ENCODE data around the gene ACTG2.

Gene ACTG2

GRCh38 chr2:73915437-73915993, 22.7 kb downstream of the ACTG2 start:
- no peak for DNase-seq

GRCh38 chr2:73916666-73917065, 23.9 kb downstream of the ACTG2 start:
- DNase-seq = no peak

DNA sequence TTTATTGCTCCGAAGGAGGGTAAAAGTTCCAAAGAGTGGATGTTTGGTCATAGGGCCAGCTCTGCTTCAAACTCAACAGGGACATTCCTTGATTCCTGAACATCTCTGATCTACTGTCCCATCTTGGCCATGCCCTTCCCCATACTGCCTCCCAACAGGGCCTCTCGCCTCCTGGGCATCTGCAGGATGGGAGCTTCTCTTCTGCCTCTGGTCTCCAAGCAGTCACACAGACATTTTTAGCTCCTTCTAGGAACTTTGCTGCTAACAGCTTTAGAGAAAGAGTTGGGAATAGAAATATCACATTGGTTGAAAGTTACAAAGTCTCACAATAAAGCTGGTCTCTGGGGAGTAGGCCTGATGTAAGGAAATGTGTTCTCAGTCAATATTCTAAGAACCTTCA, 24.5 kb downstream of the ACTG2 start:
- DNase-seq = no peak

- no peak for DNase-seq
Measured at GRCh38 chr2:73917696-73918207, 24.9 kb downstream of the ACTG2 start.

- no peak for DNase-seq
Measured at GRCh38 chr2:73918856-73919255, 26.0 kb downstream of the ACTG2 start.

DNA sequence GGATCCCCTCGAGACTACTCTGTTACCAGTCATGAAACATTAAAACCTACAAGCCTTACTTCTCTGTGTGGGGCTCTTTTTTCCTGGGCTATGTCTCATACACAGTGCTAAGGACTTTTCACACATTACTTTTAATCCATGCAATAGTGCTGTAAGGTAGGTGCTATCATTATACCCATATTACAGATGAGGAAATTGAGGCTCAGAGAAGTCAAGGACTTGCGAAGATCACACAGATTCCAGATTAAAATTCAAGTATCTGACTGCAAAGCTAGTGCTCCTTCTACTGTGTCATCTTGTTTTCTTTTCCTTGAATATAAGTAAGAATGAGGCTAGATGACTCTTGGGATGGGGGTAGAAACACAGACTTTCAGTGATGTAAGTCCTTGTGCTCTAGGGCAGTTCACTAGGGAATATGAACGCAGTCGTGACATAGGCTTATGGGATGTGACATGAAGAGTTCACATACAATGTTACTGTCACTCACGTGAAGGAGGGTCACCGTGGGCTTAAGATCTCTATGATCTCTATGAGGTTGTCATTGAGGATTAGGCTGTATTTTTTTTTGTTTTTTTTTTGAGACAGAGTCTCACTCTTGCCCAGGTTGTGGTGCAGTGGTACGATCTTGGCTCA, 26.9 kb downstream of the ACTG2 start:
- no peak for DNase-seq

DNA sequence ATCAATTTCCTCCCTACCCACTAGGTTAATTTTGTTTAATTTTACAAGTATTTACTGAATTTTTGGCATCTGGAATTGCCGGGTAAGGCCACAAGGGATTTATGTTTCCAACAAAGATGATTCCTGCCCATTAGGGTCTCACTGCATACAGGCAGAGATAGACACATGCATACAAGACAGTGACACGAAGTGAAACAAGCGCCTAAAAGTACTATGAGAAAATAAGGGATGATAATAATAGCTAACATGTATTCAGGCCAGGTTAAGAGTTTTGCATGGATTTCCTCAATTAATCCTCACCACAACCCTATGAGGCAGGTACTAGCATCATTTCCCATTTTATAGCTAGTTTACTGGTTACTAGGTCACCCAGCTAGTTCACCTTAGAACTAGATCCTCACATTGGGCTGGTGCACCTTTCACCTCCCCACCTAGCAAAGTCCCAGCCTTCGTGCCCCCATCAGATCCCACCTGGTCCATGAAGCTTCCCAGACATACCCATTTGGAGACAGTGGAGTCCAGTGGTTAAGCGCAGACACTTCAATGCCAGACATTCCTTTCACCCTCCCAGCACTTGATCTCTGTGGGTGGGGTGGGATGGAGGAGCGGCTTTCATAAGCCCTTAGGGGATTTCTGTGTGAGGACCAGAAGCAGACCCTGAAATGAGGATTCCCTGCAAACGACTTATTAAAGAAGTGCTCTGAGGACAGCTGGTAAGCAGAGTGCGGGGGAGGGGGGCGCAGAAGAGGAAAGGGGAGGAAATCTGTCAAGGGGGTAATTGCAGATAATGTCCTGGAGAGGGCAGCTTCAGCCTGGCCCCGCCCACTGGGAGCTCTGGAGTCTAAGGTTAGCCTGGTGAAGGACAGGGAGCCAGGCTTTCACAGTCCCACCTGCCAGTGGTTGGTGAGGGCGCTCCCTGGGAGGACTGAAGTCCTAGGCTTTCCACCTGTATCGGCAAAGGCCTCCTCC, 28.1 kb downstream of the ACTG2 start:
- no peak for DNase-seq

DNA sequence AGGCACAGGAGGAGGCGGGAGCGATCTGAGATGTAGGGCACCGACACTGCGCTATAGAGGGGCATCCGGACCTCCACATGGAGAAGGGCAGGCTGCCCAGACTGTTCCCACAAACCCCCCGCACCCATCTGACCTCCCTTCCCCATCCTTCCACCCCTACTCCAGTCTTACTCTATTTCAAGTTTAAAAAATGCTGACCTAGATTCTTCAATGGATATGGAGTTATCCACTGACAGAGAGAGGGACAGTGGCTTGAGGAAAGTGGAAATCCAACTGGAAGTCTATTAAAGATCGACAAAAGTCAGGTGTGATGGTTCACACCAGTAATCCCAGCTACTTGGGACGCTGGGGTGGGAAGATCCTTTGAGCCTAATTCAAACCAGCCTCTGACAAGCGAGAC, 28.8 kb downstream of the ACTG2 start:
- DNase-seq = no peak

- DNase-seq = no peak
Measured at GRCh38 chr2:73922681-73923080, 29.9 kb downstream of the ACTG2 start.

GRCh38 chr2:73925033-73925704, 32.4 kb downstream of the ACTG2 start:
- no peak for DNase-seq

DNA sequence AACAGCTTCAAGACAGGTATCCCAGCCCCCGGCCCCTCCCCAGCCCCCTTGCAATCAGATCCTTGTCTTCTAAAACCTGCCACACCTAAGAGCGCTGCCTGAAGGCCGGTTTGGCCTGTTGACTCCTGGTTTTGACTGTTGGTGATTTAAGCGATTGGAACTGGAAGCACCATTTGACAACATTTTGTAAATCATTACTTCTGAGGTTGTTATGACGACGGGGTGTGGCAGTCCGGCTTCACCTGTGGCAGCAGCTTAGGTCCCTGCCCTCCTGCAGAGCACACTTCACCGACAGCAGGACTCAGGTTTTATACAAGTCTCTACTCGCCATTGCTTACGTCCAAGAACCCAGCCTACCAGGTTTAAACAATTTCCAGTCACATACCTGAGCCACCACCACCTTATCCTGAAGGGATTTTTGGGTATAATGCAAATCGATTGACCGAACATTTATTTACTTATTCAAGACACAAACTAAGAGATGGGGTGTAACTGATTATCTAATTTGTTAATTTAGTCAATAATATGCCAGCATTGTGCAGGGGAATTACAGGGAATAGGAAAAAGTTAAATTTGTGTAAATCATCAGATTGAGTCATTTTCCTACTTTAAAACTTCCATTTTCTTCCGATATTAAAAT, 33.2 kb downstream of the ACTG2 start:
- DNase-seq = no peak

- DNase-seq = peak; percentile 85 to 98
Measured at GRCh38 chr2:73926493-73927327, 33.9 kb downstream of the ACTG2 start, which contains the start of gene DGUOK. Gene DGUOK, plus strand, starts transcription at chr2:73926880. Its CDS starts 31 bp downstream, at chr2:73926911.

DNA sequence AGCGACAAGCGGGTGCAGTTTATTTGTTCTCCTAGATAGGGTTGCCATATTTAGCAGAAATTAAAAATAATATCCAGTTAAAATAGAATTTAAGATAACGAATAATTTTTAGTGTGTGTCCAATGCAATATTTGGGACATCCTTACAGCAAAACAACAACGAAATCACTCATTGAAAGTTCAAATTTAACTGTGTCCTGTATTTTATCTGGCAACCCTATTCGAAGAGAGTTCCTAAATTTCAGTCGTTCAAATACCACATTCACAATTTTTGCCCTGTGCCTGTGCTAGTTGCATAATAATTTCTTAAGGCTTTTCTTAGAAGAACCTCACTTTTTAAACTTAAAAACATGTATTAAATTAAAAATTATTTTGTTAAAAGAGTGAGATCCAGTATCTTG, 34.5 kb downstream of the ACTG2 start:
- no peak for DNase-seq

DNA sequence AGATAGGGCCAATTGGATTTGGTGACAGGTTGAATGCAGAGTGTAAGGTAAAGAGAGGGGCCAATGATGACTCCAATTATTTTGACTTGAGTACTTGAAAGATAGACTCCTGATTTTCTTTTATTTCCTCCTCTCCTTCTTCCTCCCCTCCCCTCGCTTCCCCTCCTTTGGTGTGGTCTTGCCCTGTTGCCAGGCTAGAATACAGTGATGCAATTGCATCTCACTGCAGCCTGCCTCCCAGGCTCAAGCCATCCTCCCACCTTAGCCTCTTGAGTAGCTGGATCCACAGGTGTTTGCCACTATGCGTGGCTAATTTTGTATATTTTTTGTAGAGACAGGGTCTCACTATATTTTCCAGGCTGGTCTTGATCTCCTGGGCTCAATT, 36.1 kb downstream of the ACTG2 start:
- no peak for DNase-seq

DNA sequence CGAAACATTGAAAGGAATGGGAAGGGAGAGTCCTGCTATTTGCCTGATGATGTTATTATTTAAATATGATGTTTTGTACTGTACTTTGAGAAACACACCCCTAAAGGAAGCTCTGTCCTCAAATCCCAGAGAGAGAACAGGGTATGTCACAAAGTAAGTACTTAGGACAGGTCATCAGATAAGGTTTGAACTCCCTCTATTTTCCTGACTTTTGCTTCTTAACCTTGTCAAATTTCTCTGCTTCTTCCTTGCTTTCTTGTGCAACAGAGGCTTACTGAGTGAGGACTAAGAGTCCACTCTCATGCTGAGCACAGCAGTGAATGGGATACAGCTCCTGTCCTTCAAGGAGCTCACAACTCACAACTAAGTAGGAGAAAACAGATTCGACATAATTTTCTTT, 37.6 kb downstream of the ACTG2 start:
- no peak for DNase-seq

GRCh38 chr2:73931531-73932500, 39.0 kb downstream of the ACTG2 start:
- DNase-seq = no peak

- no peak for DNase-seq
Measured at GRCh38 chr2:73933194-73933593, 40.4 kb downstream of the ACTG2 start.

DNA sequence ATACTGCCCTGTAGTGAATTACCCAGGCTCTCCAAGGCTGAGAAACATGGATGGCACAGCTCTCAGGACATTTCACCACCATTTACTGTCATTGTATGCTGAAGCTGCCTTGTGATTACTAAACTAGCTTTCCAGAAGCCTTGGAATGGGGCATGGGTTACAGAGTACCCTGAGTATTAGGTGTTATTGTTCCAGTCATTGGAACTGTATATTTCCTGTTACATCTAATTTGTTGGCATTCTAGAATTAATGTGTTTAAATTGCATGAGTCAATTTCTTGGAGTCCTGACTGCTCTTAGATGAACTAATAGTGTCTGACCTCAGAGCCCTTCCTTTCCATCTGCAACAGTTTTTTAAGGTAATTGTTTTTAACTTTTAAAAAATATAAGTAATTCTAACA, 42.8 kb downstream of the ACTG2 start:
- no peak for DNase-seq

DNA sequence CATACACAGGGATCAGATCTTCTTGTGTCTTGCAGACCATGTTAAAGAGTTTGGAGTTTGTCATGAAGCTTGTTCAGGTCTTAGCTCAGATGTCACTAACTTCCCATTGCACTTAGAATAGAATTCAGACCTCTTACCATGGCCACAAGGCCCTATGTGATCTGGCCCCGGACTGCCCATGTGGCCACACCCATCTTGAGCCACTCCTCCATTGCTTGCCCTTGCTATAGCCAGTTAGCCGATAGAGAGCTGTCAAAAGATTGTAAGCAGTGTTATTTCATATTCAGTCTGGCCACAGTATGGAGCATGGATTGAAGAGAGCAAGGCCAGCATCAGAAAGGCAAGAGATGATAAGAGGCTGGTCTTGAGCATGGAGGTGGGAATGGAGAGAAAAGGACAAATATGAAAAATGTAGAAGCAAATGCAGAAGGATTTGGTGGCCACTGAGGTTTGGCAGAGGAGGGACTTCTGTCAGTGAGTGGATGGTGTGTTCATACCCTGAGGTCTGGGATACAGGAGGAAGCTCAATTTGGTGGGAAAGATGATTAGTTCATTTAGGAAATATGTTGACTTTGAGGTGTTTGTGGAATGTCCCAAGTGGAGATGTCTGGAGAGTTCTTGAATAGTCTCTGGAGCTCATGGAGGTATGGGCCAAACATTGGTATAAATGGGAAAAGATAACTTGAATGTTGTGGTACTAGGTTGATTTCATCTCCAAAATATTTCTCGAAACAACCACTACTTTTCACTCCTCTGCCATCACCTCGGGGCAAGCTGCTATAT, 44.5 kb downstream of the ACTG2 start:
- no peak for DNase-seq

DNA sequence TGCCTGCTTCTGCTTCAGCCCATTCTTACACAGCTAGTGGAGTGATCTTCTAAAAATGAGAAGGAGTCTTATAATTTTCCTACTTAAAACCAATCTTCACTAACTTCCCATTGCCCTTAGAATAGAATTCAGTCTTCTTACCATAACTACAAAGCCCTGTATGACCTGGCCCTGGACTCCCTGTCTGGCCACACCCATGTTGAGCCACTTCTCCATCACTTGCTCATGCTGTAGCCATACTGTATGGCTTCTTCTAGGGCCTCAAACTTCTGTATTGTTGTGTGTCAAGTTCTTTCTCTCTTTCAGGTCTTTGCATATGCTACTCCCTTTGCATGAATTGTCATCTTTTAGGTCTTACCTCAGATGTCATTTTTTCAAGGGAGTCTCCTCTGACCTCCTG, 45.1 kb downstream of the ACTG2 start:
- no peak for DNase-seq
